HL-60 (cell line): ENCODE measurements around the gene UBE2J1.

Experiments used
- DNase-seq, 2 experiments: peaks; one replicate each; pipeline ENCODE4 v3.0.0-alpha.2; 2010 to 2020; ENCODE audit warnings: low read depth in 1 of 2, low spot score in 1 of 2
- H3K27ac ChIP-seq: fragments of 250-450 bp; sonication (Bioruptor Pico); replicated peaks from 2 replicates; pipeline ENCODE4 v1.5.1; 2020; ENCODE audit warnings: mild to moderate bottlenecking, moderate library complexity
- H3K27me3 ChIP-seq: fragments of 250-450 bp; sonication (Bioruptor Pico); 2 replicates; pipeline ENCODE4 v1.5.1; 2021; ENCODE audit warnings: mild to moderate bottlenecking, moderate library complexity; ENCODE audit not compliant: insufficient read depth, poor library complexity, severe bottlenecking
- H3K4me3 ChIP-seq: replicated peaks from 2 replicates; pipeline ENCODE4 v1.5.1; 2011; ENCODE audit warnings: mild to moderate bottlenecking, control low read depth, low read length; ENCODE audit not compliant: insufficient read depth
- CTCF ChIP-seq: IDR thresholded peaks from one replicate; pipeline ENCODE4 v1.5.1; 2011; ENCODE audit warnings: low read length, control low read depth, inconsistent platforms; ENCODE audit not compliant: insufficient read depth
- GABPA ChIP-seq: IDR thresholded peaks from 2 replicates; pipeline ENCODE4 v1.6.1; 2012; ENCODE audit warnings: low read depth
- POLR2AphosphoS5 ChIP-seq: IDR thresholded peaks from 2 replicates; pipeline ENCODE4 v1.6.1; 2012; ENCODE audit warnings: low read depth
- REST ChIP-seq: IDR thresholded peaks from 2 replicates; pipeline ENCODE4 v1.6.1; 2012; ENCODE audit warnings: low read depth; ENCODE audit not compliant: insufficient replicate concordance
- SPI1 ChIP-seq: IDR thresholded peaks from 2 replicates; pipeline ENCODE4 v1.6.1; 2012; ENCODE audit warnings: low read depth, mild to moderate bottlenecking, borderline replicate concordance

The UBE2J1 gene

GRCh38 chr6:89324304-89324703 is 28.2 kb downstream of the UBE2J1 start:
- peak overlapping the region; percentile 78; the same call in 1 of the 2 replicates for H3K27ac ChIP-seq
- TF ChIP-seq SPI1 (no peak), REST (no peak), POLR2AphosphoS5 (no peak), GABPA (no peak), CTCF (no peak)
- H3K4me3 ChIP-seq: no peak overlapping the region
- H3K27me3 ChIP-seq: no peaks in the 10 kb centered on the region
- no peak for DNase-seq

- H3K4me3 ChIP-seq: no peak overlapping the region
- TF ChIP-seq REST (no peak), GABPA (no peak), SPI1 (peak; percentile 66), CTCF (no peak), POLR2AphosphoS5 (no peak; the same call in 1 of the 2 replicates)
- peak in 1 of 2 experiments; percentile 35 for DNase-seq
- peak overlapping the region; percentile 78 for H3K27ac ChIP-seq
- H3K27me3 ChIP-seq: no peaks in the 10 kb centered on the region
Observed at GRCh38 chr6:89323511-89323971, 29.0 kb downstream of the UBE2J1 start.

- Histone ChIP-seq H3K4me3 (peak overlapping the region; percentile 14; the same call in 1 of the 2 replicates), H3K27me3 (no peaks in the 10 kb centered on the region), H3K27ac (peak overlapping the region; percentile 78)
- TF ChIP-seq GABPA (no peak), CTCF (no peak), SPI1 (peak; percentile 85), REST (no peak), POLR2AphosphoS5 (peak; percentile 99)
- DNase-seq: peak; percentile 87 to 95
Observed at GRCh38 chr6:89321131-89321970, 31.2 kb downstream of the UBE2J1 start.
